Measurements from ENCODE around the gene CXCR5. TPM values are rescaled to one million over a fixed set of nuclear protein-coding genes. Genes with fewer than 3 reads are reported as not detected.

Gene CXCR5
- total RNA-seq, 1 donor from 2014 or later: not detected

DNA sequence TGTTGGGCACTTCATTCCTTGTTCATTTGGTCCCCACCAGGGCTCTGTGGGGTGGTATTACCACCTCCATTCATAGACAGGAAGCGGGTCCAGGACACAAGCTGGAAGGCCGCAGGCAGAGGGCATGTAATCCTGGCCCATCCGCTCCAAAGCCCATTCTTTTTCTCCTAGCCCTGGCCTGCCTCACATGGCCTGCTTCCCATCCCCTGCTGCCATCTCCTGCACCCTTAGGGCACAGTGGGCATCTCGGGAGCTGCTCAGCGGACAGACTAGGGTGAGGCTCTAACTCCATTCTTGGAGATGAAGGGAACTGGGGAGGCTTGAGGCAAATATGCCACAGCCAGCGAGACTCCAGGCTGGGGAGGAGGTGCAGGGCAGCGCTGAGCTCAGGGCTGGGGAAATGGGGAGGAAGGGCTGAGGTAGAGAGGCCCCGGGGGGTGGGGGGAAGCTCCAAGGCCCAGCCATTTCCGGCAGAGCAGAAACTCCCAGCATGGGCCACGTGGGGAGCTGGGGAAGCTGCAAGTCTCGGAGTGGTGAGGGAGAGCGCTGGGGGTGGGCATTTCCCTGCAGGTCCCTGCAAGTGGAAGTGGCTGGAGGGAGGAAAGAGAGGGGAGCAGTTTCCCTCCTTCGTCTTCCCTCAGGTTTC lies 56.4 kb downstream of the CXCR5 start:
- H3K27ac Mint-ChIP-seq (ENCODE audit: unreplicated experiment): no peak overlapping the region
- H3K9me3 Mint-ChIP-seq (ENCODE audit: unreplicated experiment): peaks cover 2% of the 10 kb centered on the region
- no peaks in the 10 kb centered on the region for H3K4me1 Mint-ChIP-seq (ENCODE audit: low read depth, unreplicated experiment)
- no peaks in the 10 kb centered on the region for H3K36me3 Mint-ChIP-seq (ENCODE audit: unreplicated experiment)
- TF ChIP-seq CTCF (IDR thresholded peaks at IDR 0.05; ENCODE audit: partially characterized antibody, unreplicated experiment): no peak
- no peak overlapping the region for H3K4me3 Mint-ChIP-seq (ENCODE audit: unreplicated experiment)
- H3K27me3 Mint-ChIP-seq (ENCODE audit: unreplicated experiment): peaks cover 2% of the 10 kb centered on the region
- peak; percentile 17 for DNase-seq

DNA sequence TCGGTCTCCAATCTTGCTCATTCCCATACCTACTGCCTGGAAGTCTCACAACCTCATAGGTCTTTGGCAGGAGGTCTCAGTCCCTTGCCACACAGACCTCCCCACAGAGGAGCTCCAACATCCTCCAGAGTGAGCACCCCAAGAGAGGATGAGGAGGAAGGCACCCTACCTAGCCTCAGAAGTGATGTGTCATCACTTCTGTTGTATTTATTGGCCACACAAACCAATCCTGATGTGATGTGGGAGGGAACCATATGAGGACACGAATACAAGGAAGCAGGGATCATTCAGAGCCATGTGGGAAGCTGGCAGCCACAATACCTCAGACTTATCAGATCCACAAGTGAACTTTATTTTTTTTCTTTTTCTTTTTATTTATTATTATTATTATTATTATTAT lies 63.4 kb downstream of the CXCR5 start:
- no peak overlapping the region for H3K4me3 Mint-ChIP-seq (ENCODE audit: unreplicated experiment)
- H3K27me3 Mint-ChIP-seq (ENCODE audit: unreplicated experiment): peaks cover 2% of the 10 kb centered on the region
- no peak for TF ChIP-seq CTCF (IDR thresholded peaks at IDR 0.05; ENCODE audit: partially characterized antibody, unreplicated experiment)
- H3K36me3 Mint-ChIP-seq (ENCODE audit: unreplicated experiment): no peaks in the 10 kb centered on the region
- no peak overlapping the region for H3K27ac Mint-ChIP-seq (ENCODE audit: unreplicated experiment)
- no peak for DNase-seq
- H3K4me1 Mint-ChIP-seq (ENCODE audit: low read depth, unreplicated experiment): no peaks in the 10 kb centered on the region
- peaks cover 4% of the 10 kb centered on the region for H3K9me3 Mint-ChIP-seq (ENCODE audit: unreplicated experiment)

Small RNA genes lying within 50 kb of the gene (microRNA-seq; reads per million reads assigned to microRNA genes)
- not detected for gene MIR4492 (ENCODE audit: unreplicated experiment)

Other genes starting within 250 kb of the CXCR5 start
- not detected for gene TREH, start 204.2 kb upstream of the CXCR5 start, total RNA-seq (ENCODE audit: unreplicated experiment)
- gene DDX6, start 92.7 kb upstream of the CXCR5 start, total RNA-seq (ENCODE audit: unreplicated experiment): 188 TPM
- gene BCL9L, start 42.0 kb downstream of the CXCR5 start, total RNA-seq (ENCODE audit: unreplicated experiment): 13.0 TPM
- gene UPK2, start 72.4 kb downstream of the CXCR5 start, total RNA-seq (ENCODE audit: unreplicated experiment): not detected
- not detected for gene FOXR1, start 87.9 kb downstream of the CXCR5 start, total RNA-seq (ENCODE audit: unreplicated experiment)
- 72.3 TPM for gene CENATAC, start 114.2 kb downstream of the CXCR5 start, total RNA-seq (ENCODE audit: unreplicated experiment)
- gene RPS25, start 134.5 kb downstream of the CXCR5 start, total RNA-seq (ENCODE audit: unreplicated experiment): 673 TPM
- gene TRAPPC4, start 134.9 kb downstream of the CXCR5 start, total RNA-seq (ENCODE audit: unreplicated experiment): 85.1 TPM
- 21.2 TPM for gene SLC37A4, start 147.0 kb downstream of the CXCR5 start, total RNA-seq (ENCODE audit: unreplicated experiment)
- 193 TPM for gene HYOU1, start 173.3 kb downstream of the CXCR5 start, total RNA-seq (ENCODE audit: unreplicated experiment)
- 32.7 TPM for gene VPS11, start 183.9 kb downstream of the CXCR5 start, total RNA-seq (ENCODE audit: unreplicated experiment)
- 30.4 TPM for gene HMBS, start 201.0 kb downstream of the CXCR5 start, total RNA-seq (ENCODE audit: unreplicated experiment)
- gene DPAGT1, start 218.0 kb downstream of the CXCR5 start, total RNA-seq (ENCODE audit: unreplicated experiment): 36.1 TPM
- 32.8 TPM for gene C2CD2L, start 223.5 kb downstream of the CXCR5 start, total RNA-seq (ENCODE audit: unreplicated experiment)
- gene HINFP, start 237.7 kb downstream of the CXCR5 start, total RNA-seq (ENCODE audit: unreplicated experiment): 58.1 TPM